Left forelimb (tissue), 1 donor: ENCODE measurements around the gene TIMP4.
A peak's percentile ranks its signal among the peaks of the same experiment; 100 is the strongest.

ENCODE experiments used
- DNase-seq: peaks from one replicate; pipeline ENCODE4 v3.0.0-alpha.2; 2018; ENCODE audit warnings: low spot score

Gene TIMP4

GRCh38 chr3:12147049-12147780 lies 11.5 kb downstream of the TIMP4 start:
- no peak for DNase-seq

DNA sequence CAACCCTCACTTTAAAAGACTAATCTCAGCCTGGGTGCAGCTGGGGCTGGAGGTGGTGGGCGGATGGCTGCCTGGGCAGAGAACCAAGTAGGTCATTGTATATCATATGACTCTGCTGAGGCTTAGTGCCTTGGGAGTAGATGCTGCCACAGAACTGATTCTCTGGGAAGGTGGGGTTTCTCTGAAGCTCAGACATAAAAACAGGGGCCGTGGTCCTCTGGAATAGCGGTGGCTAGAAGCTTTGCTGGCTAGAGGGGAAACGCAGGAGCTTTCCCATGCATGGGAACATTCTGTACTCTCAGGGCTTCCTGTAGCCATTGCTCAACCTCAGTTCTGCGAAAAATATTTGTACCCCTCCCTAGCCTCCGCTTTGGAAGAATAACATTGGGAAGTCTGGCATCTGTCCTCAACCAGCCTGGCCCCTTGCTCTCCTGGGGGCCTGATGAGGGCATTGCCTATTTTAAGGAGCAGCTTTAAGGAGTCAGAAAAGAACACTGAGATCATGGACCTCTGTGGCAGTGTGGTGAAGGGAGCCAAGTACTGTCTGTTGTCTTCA lies 14.7 kb downstream of the TIMP4 start:
- no peak for DNase-seq

DNA sequence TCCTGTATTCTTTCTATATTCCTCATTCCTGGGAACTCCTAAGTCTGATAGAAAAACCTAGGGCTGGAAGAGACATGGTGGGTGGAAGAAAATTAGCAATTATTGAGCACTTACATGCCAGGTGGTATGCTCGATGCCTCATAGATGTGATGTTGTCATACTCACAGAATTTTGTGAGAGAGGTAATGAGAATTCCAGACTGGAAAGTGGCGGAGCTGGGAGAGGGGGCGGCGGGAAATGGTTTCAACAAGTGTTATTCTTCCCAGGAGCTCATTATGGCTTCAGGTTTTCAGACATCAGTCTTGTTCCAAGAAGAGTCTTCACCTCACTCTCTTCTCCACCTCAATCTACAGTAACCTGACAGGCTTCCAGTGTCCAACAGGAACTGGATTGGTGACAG lies 16.2 kb downstream of the TIMP4 start:
- no peak for DNase-seq

- no peak for DNase-seq
Measured at GRCh38 chr3:12141350-12141749, 17.4 kb downstream of the TIMP4 start.

DNA sequence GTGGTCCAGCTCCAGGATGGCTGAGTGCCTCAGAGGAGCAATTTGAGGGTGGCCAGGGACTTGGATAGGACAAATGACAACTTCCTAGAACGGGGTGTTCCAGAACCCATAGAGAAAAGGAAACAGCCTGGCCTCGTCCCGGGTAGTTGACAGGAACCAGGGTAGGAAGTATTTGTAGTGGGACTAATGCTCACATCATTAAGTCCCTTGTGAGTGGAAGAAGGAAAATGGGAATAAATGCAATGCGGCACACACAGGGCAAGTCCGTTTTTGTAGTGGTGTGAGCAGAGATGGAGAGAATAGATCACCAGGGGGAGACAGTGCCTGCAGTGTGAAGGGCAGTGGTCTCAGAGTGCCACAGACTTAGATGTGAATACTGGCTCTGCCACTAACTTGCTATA lies 19.6 kb downstream of the TIMP4 start:
- no peak for DNase-seq

GRCh38 chr3:12138044-12138443 lies 20.7 kb downstream of the TIMP4 start:
- DNase-seq: no peak

- DNase-seq: no peak
Measured at GRCh38 chr3:12136371-12136770, 22.3 kb downstream of the TIMP4 start.

GRCh38 chr3:12135029-12135657 lies 23.6 kb downstream of the TIMP4 start:
- peak; percentile 78 for DNase-seq

DNA sequence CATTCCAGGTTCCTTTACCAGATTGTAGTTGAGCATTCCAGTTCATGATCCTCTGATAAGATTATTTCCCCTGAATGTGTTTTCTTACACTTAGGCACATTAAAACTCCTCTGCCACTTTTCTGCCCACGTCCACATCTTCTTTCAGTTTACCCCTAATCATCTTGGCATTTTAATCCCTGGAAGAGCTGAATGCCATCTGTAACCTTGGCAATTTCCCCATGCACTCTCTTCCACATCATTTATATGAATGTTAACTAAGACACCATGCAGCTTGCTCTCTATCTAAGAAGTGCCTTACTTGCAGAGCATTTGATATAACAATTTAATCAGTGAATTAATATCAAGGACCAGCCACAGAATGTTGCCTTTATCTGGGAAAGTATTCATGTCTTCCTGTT lies 25.8 kb downstream of the TIMP4 start:
- no peak for DNase-seq

DNA sequence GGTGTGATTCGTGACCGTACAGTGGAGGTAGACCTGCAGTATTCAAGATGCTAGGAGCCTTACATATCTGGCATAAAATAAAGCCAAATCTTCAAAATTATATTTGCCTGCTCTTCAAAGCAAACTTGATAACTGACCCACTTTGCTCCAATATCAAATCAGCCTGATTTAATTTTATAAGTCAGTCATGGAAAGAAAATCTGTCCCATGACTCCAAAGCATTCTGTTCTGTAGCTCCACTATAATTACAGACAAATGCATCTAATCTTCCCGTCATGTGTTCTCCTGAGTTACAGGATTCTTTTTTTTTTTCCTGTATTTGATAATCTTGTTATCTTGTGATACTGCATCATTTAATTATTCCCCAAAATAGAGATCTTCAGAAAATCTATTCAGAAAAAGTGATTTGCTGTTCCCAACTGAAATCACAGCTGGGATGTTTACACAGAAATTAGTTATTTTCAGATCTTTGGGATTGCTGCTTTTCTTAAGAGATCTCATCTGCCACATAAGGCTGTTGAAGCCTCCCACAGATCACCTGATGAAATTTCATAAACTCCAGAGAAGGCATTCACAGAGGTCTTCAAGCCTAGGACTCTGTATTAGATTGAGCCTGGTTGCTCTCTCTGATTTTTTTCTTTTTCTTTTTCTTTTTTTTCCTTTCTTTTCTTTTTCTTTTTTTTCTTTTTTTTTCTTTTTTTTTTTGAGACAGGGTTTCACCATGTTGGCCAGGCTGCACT lies 27.2 kb downstream of the TIMP4 start:
- no peak for DNase-seq

- no peak for DNase-seq
Measured at GRCh38 chr3:12127391-12127790, 31.3 kb downstream of the TIMP4 start.

DNA sequence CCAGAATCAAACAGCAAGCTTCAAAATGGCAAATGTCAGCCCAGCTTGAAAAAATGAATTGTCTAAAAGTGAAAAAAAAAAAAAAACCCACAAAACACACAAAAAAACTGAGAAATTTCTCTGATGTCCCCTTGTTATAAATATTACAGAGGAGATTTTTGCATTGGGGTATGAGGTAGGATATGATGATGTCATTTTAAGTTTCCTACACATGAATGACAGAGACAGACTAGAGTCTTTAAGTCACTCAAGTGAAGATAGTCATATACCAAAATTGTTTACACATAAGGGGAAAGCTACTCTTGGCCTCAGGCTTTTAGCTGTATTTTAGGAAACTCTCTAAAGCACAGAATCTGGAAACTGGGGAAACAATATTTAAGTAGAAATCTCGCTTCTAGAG lies 32.9 kb downstream of the TIMP4 start:
- DNase-seq: no peak

DNA sequence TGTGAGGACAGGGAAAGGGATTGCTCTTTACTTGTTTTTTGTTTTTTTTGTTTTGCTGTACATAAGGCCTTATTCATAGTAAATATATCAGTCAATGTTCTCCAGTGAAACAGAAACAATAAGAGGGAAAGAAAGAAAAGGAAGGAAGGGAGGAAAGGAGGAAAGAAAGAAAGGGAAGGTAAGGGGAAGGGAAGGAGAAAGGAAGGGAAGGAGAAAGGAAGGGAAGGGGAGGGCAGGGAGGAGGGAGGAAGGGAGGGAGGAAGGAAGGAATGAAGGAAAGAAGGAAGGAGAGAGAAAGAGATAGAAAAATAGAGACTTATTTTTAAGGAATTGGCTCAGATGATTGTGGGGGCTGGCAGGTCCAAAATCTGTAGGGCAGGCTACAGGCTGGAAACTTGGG lies 37.2 kb downstream of the TIMP4 start:
- no peak for DNase-seq

DNA sequence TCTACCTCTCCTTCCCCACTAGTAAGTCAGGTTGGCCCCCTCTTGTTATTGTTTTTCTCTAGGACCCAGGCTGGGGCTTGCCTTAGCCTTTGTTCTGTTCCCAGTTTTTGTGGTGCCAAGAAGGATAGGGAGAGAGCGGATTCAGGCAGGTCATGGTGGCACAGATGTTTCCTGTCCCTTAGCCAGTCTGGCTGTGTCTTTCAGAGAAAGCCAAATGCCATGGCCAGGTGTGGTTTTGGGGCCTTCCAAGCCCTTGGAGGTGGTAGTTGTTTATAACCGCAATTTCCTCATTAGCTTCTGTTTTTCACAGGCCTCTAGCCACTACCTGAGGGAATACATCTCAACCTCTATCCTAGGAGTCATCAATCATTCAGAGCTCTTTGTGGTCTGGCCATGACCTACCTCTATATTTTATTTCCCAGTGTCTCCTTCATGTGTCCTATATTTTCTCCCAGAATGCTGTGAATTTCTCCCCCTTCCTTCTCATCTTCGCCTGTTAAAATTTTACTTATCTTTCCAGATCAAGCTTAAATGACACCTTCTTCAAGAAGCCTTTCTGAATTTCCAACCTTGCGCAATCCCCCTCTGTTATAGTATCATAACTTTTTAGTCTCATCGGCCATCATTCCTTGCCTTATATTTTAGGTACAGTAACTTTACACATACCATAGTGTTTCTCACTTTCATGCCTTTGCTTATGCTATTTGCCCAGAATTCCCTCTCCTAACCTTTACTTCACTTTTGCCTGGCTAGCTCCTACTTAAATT lies 38.2 kb downstream of the TIMP4 start:
- DNase-seq: no peak

GRCh38 chr3:12117473-12117872 lies 41.2 kb downstream of the TIMP4 start:
- DNase-seq: no peak

DNA sequence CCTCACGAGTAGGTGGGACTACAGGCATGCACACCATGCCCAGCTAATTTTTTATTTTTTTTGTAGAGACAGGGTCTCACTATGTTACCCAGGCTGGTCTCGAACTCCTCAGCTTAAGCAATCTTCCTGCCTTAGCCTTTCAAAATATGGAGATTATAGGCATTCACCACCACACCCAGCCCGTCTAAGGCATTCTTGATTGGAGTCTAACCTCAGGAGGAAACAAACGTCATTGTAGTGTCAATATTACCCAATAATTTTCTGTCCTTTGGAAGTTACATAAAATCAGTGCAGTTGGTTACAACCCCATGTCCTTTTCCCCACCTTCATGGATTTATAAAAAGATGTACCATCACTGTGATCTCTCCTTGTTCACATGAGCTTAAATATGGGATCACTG lies 41.8 kb downstream of the TIMP4 start:
- DNase-seq: no peak

DNA sequence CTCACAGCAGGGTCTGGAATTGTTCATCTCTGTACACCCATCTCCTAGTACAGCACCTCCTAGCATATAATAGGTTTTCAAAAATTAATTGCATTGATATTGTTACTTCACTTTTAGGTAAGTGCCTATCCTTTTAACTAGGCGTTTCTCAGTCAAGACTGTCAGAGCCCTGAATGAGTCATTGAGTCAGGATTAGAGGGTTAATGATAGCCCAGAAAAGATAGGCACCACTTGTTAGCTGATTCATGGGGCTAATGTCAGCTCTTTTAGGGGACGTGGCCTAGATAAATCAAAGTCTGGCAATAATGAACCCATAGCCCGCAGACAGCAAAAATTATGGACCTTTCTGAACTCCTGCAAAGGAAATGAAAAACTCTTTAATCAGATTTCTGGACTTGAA lies 42.9 kb downstream of the TIMP4 start:
- DNase-seq: no peak

- no peak for DNase-seq
Measured at GRCh38 chr3:12115104-12115503, 43.6 kb downstream of the TIMP4 start.

DNA sequence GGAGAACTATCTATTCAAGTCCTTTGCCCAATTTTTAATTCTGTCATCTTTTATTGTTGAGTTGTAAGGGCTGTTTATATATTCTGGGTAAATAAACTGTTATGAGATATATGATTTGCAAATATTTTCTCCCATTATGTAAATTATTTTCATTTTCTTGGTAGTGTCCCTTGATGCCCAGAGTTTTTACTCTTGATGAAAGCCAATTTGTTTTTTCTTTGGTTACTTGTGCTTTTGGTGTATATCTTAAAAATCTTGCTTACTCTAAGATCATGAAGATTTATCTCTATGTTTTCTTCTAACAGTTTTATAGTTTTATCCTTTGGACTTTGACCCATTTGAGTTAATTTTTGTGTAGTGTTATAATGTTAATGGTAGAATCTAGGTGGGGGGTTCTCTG lies 44.5 kb downstream of the TIMP4 start:
- DNase-seq: no peak

DNA sequence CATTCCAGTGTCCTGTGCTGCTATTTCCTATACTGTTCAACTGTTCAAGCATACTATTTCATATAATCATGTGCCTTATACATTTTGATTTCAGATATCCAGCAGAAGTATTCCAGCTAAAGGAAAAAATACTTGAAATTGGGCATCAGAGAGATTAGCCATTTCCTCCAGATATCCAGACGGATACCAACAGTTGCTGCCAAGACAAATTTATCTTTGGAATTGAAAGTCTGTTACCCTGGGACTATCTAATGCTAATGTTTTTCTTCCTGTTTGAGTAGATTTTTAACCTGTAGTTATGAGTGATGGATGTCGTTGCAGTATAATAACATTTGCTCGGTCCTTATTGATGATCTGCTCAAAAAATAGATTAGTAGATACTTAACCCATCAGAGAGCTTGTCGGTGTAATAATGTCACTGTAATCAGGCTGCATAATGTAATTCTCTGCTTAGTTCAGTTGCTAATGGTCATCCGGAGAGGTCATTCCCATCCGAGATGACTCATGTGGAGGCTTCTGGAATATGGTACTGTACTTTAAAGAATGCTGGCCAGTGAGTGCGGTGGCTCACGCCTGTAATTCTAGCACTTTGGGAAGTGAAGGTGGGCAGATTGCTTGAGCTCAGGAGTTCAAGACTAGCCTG lies 51.5 kb downstream of the TIMP4 start:
- DNase-seq: no peak
